Gastrocnemius medialis (tissue), 4 donors: Measurements from ENCODE around the gene MYO19. TPM values are rescaled to one million over a fixed set of nuclear protein-coding genes. Genes with fewer than 3 reads are reported as not detected.
"Not testable (repeated sequence)": the region's sequence is repeated elsewhere in the genome, so short reads cannot be mapped to it uniquely, and the experiment has no call there.

Experiments used
- ATAC-seq, 2 donors: fragments of 150-250 bp; one replicate each; pipeline ENCODE4 v1.9.1; 2016
- DNase-seq, 2 donors: peaks; one replicate each; pipeline ENCODE4 v3.0.0-alpha.2; 2019
- H3K27ac ChIP-seq, 4 donors: fragments of 200-600 bp; sonication (generic); 1 replicate in 1 of 4; 2 replicates in 3 of 4; pipeline ENCODE4 v1.5.1; 2016 to 2018; ENCODE audit warnings: mild to moderate bottlenecking in 2 of 4, moderate library complexity in 1 of 4
- H3K27me3 ChIP-seq, 3 donors: fragments of 200-600 bp; sonication (generic) in 2 of 3; 1 replicate in 1 of 3; 2 replicates in 2 of 3; pipeline versions ENCODE4 v1.5.1 to v1.6.0; 2016 to 2019; ENCODE audit warnings: mild to moderate bottlenecking in 1 of 3, moderate library complexity in 1 of 3
- H3K36me3 ChIP-seq, 2 donors: fragments of 200-600 bp; sonication (generic) in 1 of 2; one replicate each; pipeline ENCODE4 v1.5.1; 2017 to 2018
- H3K4me1 ChIP-seq, 2 donors: fragments of 200-600 bp; sonication (generic) in 1 of 2; one replicate each; pipeline ENCODE4 v1.5.1; 2016 to 2017; ENCODE audit warnings: mild to moderate bottlenecking in 2 of 2
- H3K4me3 ChIP-seq, 4 donors: fragments of 200-600 bp; sonication (generic) in 3 of 4; 1 replicate in 1 of 4; 2 replicates in 3 of 4; pipeline ENCODE4 v1.5.1; 2016 to 2019; ENCODE audit warnings: mild to moderate bottlenecking in 2 of 4
- H3K9me3 ChIP-seq, 3 donors: fragments of 200-600 bp; sonication (generic) in 2 of 3; 1 replicate in 1 of 3; 2 replicates in 2 of 3; pipeline ENCODE4 v1.5.1; 2016 to 2019
- CTCF ChIP-seq, 5 experiments: fragments of 450-650 bp in 3 of 5; fragments of 200-600 bp in 2 of 5; sonication (generic) in 2 of 5; IDR thresholded peaks in 4 of 5; conservative IDR thresholded peaks in 1 of 5; 1 replicate in 4 of 5; 2 replicates in 1 of 5; pipeline ENCODE4 v1.5.1; 2016 to 2019; ENCODE audit warnings: antibody characterized with exemption in 5 of 5, mild to moderate bottlenecking in 3 of 5, moderate library complexity in 3 of 5
- POLR2A ChIP-seq, 2 donors: fragments of 450-650 bp; IDR thresholded peaks; one replicate each; pipeline ENCODE4 v1.6.1; 2017; ENCODE audit warnings: antibody characterized with exemption in 2 of 2, mild to moderate bottlenecking in 2 of 2, moderate library complexity in 2 of 2
- in situ Hi-C, 4 donors: fragments of 200-750 bp; cut with MboI; loops; one replicate each; pipeline versions ENCODE4 v1.15.0 to v1.8.0; 2017; ENCODE audit warnings: low sequenced_read_pairs in 4 of 4
- intact Hi-C: fragments of 100-400 bp; cut with DNase I; formaldehyde crosslinking; loops from one replicate; pipeline ENCODE4 v1.15.1; 2023; ENCODE audit warnings: low total_unique reads
- total RNA-seq, 4 donors: library from RNA; depleted of rRNA; stranded (reverse); fragments of >200 nt; gene quantifications; one replicate each; pipeline versions ENCODE4 v1.1.0 to v1.2.3, GENCODE V29; 2016

Gene MYO19
- total RNA-seq, 4 donors from 2014 or later, result 7.5 to 16.8 (median 13.2) TPM

GRCh38 chr17:36459045-36459444, 75.6 kb downstream of the MYO19 start:
- Histone ChIP-seq H3K9me3 (no peaks in the 10 kb centered on the region), H3K27me3 (peaks cover 3 to 24% (median 14%) of the 10 kb centered on the region in 3 donors), H3K36me3 (no peaks in the 10 kb centered on the region), H3K4me1 (no peaks in the 10 kb centered on the region), H3K4me3 (no peak overlapping the region), H3K27ac (no peak overlapping the region)
- intact Hi-C loops (no loop called here), in situ Hi-C loops (no loop called here)
- no peak for DNase-seq
- TF ChIP-seq CTCF (IDR thresholded peaks at IDR 0.05 in 4 of 5, conservative IDR thresholded peaks at IDR 0.05 in 1 of 5), result no peak
- TF ChIP-seq POLR2A (IDR thresholded peaks at IDR 0.05), result no peak
- ATAC-seq, result no peak

GRCh38 chr17:36457701-36458100, 77.0 kb downstream of the MYO19 start:
- in situ Hi-C loops, H3K4me1 ChIP-seq, H3K27ac ChIP-seq, DNase-seq, ATAC-seq, H3K9me3 ChIP-seq, H3K4me3 ChIP-seq, H3K36me3 ChIP-seq, intact Hi-C loops: not testable (repeated sequence)
- peaks cover 0 to 11% (median 5%) of the 10 kb centered on the region in 3 donors for H3K27me3 ChIP-seq

GRCh38 chr17:36452888-36453287, 81.8 kb downstream of the MYO19 start:
- H3K9me3 ChIP-seq, in situ Hi-C loops, H3K27ac ChIP-seq, ATAC-seq, DNase-seq, H3K4me1 ChIP-seq, H3K36me3 ChIP-seq, H3K4me3 ChIP-seq, intact Hi-C loops, H3K27me3 ChIP-seq: not testable (repeated sequence)

- H3K27ac ChIP-seq, DNase-seq, H3K9me3 ChIP-seq, H3K36me3 ChIP-seq, ATAC-seq, H3K27me3 ChIP-seq, H3K4me1 ChIP-seq, intact Hi-C loops, H3K4me3 ChIP-seq, in situ Hi-C loops: not testable (repeated sequence)
Observed at GRCh38 chr17:36449997-36450396, 84.7 kb downstream of the MYO19 start.

Other genes with a start within 250 kb of the MYO19 start
- 1 to 10 TPM in 1 of 4 donors, not detected in 3; 1.8 TPM for gene TBC1D3G, start 211.0 kb downstream of the MYO19 start, total RNA-seq
- gene TBC1D3H, start 146.4 kb downstream of the MYO19 start, total RNA-seq, result not detected
- gene ZNHIT3, start 48.2 kb downstream of the MYO19 start, total RNA-seq, result 10 to 100 TPM; 33.4 to 52.7 (median 39.3) TPM
- 1 to 10 TPM; 3.0 to 6.9 (median 4.7) TPM for gene PIGW, start 119 bp upstream of the MYO19 start, total RNA-seq
- 10 to 100 TPM; 28.8 to 56.6 (median 39.5) TPM for gene GGNBP2, start 10.1 kb upstream of the MYO19 start, total RNA-seq
- 10 to 100 TPM in 1 of 4 donors, 1 to 10 TPM in 3; 4.9 to 15.8 (median 7.4) TPM for gene DHRS11, start 57.0 kb upstream of the MYO19 start, total RNA-seq
- 10 to 100 TPM in 2 of 4 donors, 1 to 10 TPM in 2; 8.8 to 13.9 (median 10.8) TPM for gene MRM1, start 66.7 kb upstream of the MYO19 start, total RNA-seq